ENCODE results near the gene TIMM50. TPM values are rescaled to one million over a fixed set of nuclear protein-coding genes. Genes with fewer than 3 reads are reported as not detected.

Gene TIMM50
- total and polyA plus RNA-seq, 2 of the 8 experiments (the other 6 are each of a cell fraction or from before 2014, with no cell fraction given): 155 to 187 TPM

DNA sequence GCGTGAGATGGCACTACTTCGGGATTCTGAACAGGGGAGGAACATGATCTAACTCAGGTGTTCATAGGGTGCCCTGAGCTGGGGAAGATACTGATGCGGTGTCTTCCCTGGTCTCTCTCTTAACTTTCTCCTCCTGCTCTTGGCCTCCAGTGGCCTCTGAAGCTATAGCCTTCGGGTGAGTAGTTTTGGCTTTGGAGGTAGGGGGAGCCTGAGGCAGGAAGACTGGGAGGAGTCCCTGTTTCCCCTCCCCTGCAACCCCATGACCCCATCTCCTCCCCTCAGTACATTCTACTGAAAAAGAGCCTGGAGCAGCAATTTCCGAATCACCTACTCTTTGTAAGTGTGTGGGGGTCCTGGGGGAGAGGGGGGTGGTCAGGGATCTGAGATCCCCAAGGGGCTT is 37.8 kb downstream of the TIMM50 start:
- Histone ChIP-seq H2AFZ (ENCODE audit: low read length) (no peak overlapping the region), H4K5ac (ENCODE audit: insufficient read length, low read depth, low read length) (no peak overlapping the region), H2BK120ac (replicated peaks; ENCODE audit: low read depth, low read length) (no peak overlapping the region), H3K79me2 (ENCODE audit: control insufficient read depth in 1 of 2, insufficient read depth in 2 of 2, low read length in 2 of 2) (peaks cover 0 to 7% of the 10 kb centered on the region in 2 experiments; a peak in 3 of 4 replicates), H3K79me1 (ENCODE audit: low read depth, low read length) (peaks cover 10% of the 10 kb centered on the region), H3K27ac (ENCODE audit: low read depth, low read length) (0 out of 2 replicates have a peak overlapping the region, but pooled peaks have one; percentile 18), H3K23ac (ENCODE audit: insufficient read length) (no peak overlapping the region), H3K4me1 (replicated peaks in 1 of 4; ENCODE audit: control insufficient read depth in 3 of 4, insufficient read depth in 4 of 4, low read length in 3 of 4) (peaks cover 0 to 11% (median 5%) of the 10 kb centered on the region in 4 experiments; a peak in 6 of 7 replicates), H4K8ac (ENCODE audit: extremely low read depth, insufficient read depth, low read length) (no peak overlapping the region), H3K9me3 (ENCODE audit: insufficient read depth in 2 of 2, low read depth in 1 of 2, low read length in 1 of 2) (no peaks in the 10 kb centered on the region), H3K14ac (ENCODE audit: insufficient read length) (no peak overlapping the region), H3K4me2 (ENCODE audit: insufficient read depth in 1 of 2, low read depth in 2 of 2, low read length in 2 of 2) (peak overlapping the region; percentile 29 to 35; a peak in 2 of 4 replicates), H3K9ac (replicated peaks in 1 of 4; ENCODE audit: extremely low read depth in 1 of 4, low read depth in 3 of 4, low read length in 3 of 4) (no peak overlapping the region), H3K27me3 (replicated peaks in 1 of 4; ENCODE audit: control insufficient read depth in 3 of 4, extremely low read depth in 1 of 4, insufficient read depth in 3 of 4, low read length in 3 of 4) (peaks cover 0 to 2% (median 0%) of the 10 kb centered on the region in 4 experiments; a peak in 2 of 7 replicates), H2BK12ac (ENCODE audit: low read depth, low read length) (no peak overlapping the region), H3K18ac (ENCODE audit: extremely low read depth, low read length) (no peak overlapping the region), H2BK15ac (ENCODE audit: low read length) (no peak overlapping the region), H2AK5ac (ENCODE audit: low read depth, low read length) (no peak overlapping the region), H2BK5ac (ENCODE audit: low read depth, low read length) (no peak overlapping the region), H3K36me3 (ENCODE audit: control insufficient read depth in 2 of 4, insufficient read depth in 4 of 4, low read length in 3 of 4) (peaks cover 2 to 13% (median 3%) of the 10 kb centered on the region in 4 experiments; a peak in 3 of 8 replicates), H3K56ac (replicated peaks; ENCODE audit: insufficient read length, low read depth, low read length) (no peak overlapping the region), H3K4me3 (ENCODE audit: extremely low read depth in 1 of 4, insufficient read depth in 2 of 4, low read depth in 3 of 4, low read length in 4 of 4) (peak overlapping the region in 1 of 4 experiments; percentile 26; a peak in 1 of 8 replicates), H2BK20ac (ENCODE audit: low read length) (no peak overlapping the region), H4K20me1 (replicated peaks in 1 of 2; ENCODE audit: control insufficient read depth in 1 of 2, insufficient read depth in 2 of 2, low read length in 2 of 2) (peaks cover 2 to 4% of the 10 kb centered on the region in 2 experiments), H3K23me2 (ENCODE audit: low read depth, low read length) (peaks cover 10% of the 10 kb centered on the region; the same call in 1 of the 2 replicates), H4K91ac (replicated peaks; ENCODE audit: insufficient read length, low read length) (no peak overlapping the region), H3K4ac (replicated peaks; ENCODE audit: insufficient read length, low read depth, low read length) (no peak overlapping the region)
- ChIA-PET POLR2A (ENCODE audit: partially characterized antibody) (interaction anchor here (0.7 to 3.0 kb wide), 19 partner anchors 10 to 182 kb away, joined by 3 to 18 read pairs (median 4); partner anchors contain the start of genes DLL3, EID2B, MED29 and PAF1), CTCF (ENCODE audit: partially characterized antibody) (interaction anchor here (0.6 to 10.7 kb wide), 11 partner anchors 8 to 273 kb away, joined by 3 to 101 read pairs (median 4); partner anchors contain the start of gene EID2B)
- FAIRE-seq: no peak
- DNase-seq (ENCODE audit: low read depth in 1 of 2, low spot score in 2 of 2): no peak
- WGBS, 2 experiments (ENCODE audit: extremely low coverage in 1 of 2, insufficient coverage in 1 of 2, insufficient read length in 1 of 2, insufficient replicate concordance in 2 of 2, low coverage in 1 of 2, low lambda C conversion rate in 2 of 2, missing lambda C conversion rate in 1 of 2): 75% methylated on average over 5 of the region's 5 CpGs; no CpG with 5 or more reads in 1 of the 2 experiments
- TF ChIP-seq PHF8 (conservative IDR thresholded peaks at IDR 0.05; ENCODE audit: low read depth, low read length) (no peak), CREB1 (IDR thresholded peaks at IDR 0.05) (no peak), SIN3A (conservative IDR thresholded peaks at IDR 0.05 in 1 of 2, IDR thresholded peaks at IDR 0.05 in 1 of 2; ENCODE audit: low read depth in 1 of 2, low read length in 2 of 2) (no peak), KDM5A (IDR thresholded peaks at IDR 0.05; ENCODE audit: low read length) (no peak), TAF7 (optimal IDR thresholded peaks at IDR 0.05; ENCODE audit: borderline replicate concordance, low read depth, low read length) (no peak), TAF1 (IDR thresholded peaks at IDR 0.05; ENCODE audit: low read depth, low read length) (peak; percentile 45; the same call in 1 of the 2 replicates), EZH2 (IDR thresholded peaks at IDR 0.05; ENCODE audit: low read depth, low read length, severe bottlenecking) (no peak), KDM4A (IDR thresholded peaks at IDR 0.05; ENCODE audit: low read depth, low read length, severe bottlenecking) (no peak), RAD21 (IDR thresholded peaks at IDR 0.05 in 1 of 2, conservative IDR thresholded peaks at IDR 0.05 in 1 of 2; ENCODE audit: low read depth in 2 of 2, low read length in 2 of 2) (no peak)

Measured in H1 (cell line).